Measurements from ENCODE around the gene OCSTAMP. TPM values are rescaled to one million over a fixed set of nuclear protein-coding genes. Genes with fewer than 3 reads are reported as not detected.
A peak's percentile ranks its signal among the peaks of the same experiment; 100 is the strongest.

The OCSTAMP gene
- polyA plus RNA-seq, 1 donor (not counting 4 experiments of a cell fraction or from before 2014, with no cell fraction given): not detected

- H3K4me3 ChIP-seq (ENCODE audit: control insufficient read depth in 2 of 3, extremely low read depth in 1 of 3, insufficient read depth in 2 of 3, low read depth in 1 of 3, low read length in 3 of 3): no peak overlapping the region
- H3K9me1 ChIP-seq (ENCODE audit: control insufficient read depth, extremely low read depth, insufficient read depth, low read length): no peaks in the 10 kb centered on the region
- FAIRE-seq: no peak
- no peaks in the 10 kb centered on the region for H3K4me1 ChIP-seq (ENCODE audit: control insufficient read depth, extremely low read depth, insufficient read depth, low read length)
- H3K4me2 ChIP-seq (ENCODE audit: control insufficient read depth, extremely low read depth, insufficient read depth, low read depth, low read length): no peak overlapping the region
- DNase-seq (ENCODE audit: low read depth, low spot score): no peak
- no peak overlapping the region for H3K9ac ChIP-seq (ENCODE audit: control insufficient read depth, extremely low read depth, insufficient read depth, low read length)
- TF ChIP-seq EZH2 (IDR thresholded peaks at IDR 0.05; ENCODE audit: low read length): no peak
- TF ChIP-seq CTCF (optimal IDR thresholded peaks at IDR 0.05 in 1 of 3, IDR thresholded peaks at IDR 0.05 in 1 of 3, conservative IDR thresholded peaks at IDR 0.05 in 1 of 3; ENCODE audit: extremely low read depth in 1 of 3, insufficient read depth in 2 of 3, low read length in 3 of 3): no peak
- H4K20me1 ChIP-seq (ENCODE audit: control insufficient read depth, extremely low read depth, insufficient read depth, low read length): no peaks in the 10 kb centered on the region
- H3K36me3 ChIP-seq (ENCODE audit: control insufficient read depth in 2 of 2, extremely low read depth in 1 of 2, insufficient read depth in 2 of 2, low read length in 2 of 2): no peaks in the 10 kb centered on the region
- H3K9me3 ChIP-seq (ENCODE audit: control insufficient read depth, low read depth, low read length): no peaks in the 10 kb centered on the region
- H3K27ac ChIP-seq (ENCODE audit: control insufficient read depth, insufficient read depth, low read length): no peak overlapping the region
- no peak overlapping the region for H2AFZ ChIP-seq (ENCODE audit: control insufficient read depth, low read length)
- dilution Hi-C loops (cut with MboI; ENCODE audit: extremely low pct_ligation_motif_present, low sequenced_read_pairs): no loop called here
- H3K79me2 ChIP-seq (ENCODE audit: control insufficient read depth, insufficient read depth, low read length): no peaks in the 10 kb centered on the region
- no peaks in the 10 kb centered on the region for H3K27me3 ChIP-seq (ENCODE audit: control insufficient read depth, extremely low read depth, insufficient read depth, low read length)
Observed at GRCh38 chr20:46563860-46564221, 13.4 kb upstream of the OCSTAMP start.

- Histone ChIP-seq H3K9ac (ENCODE audit: control insufficient read depth, extremely low read depth, insufficient read depth, low read length) (no peak overlapping the region), H3K4me1 (ENCODE audit: control insufficient read depth, extremely low read depth, insufficient read depth, low read length) (no peaks in the 10 kb centered on the region), H3K9me1 (ENCODE audit: control insufficient read depth, extremely low read depth, insufficient read depth, low read length) (no peaks in the 10 kb centered on the region), H2AFZ (ENCODE audit: control insufficient read depth, low read length) (peak overlapping the region; percentile 75), H3K4me2 (ENCODE audit: control insufficient read depth, extremely low read depth, insufficient read depth, low read depth, low read length) (peak overlapping the region; percentile 62), H3K9me3 (ENCODE audit: control insufficient read depth, low read depth, low read length) (no peaks in the 10 kb centered on the region), H4K20me1 (ENCODE audit: control insufficient read depth, extremely low read depth, insufficient read depth, low read length) (no peaks in the 10 kb centered on the region), H3K4me3 (ENCODE audit: control insufficient read depth in 2 of 3, extremely low read depth in 1 of 3, insufficient read depth in 2 of 3, low read depth in 1 of 3, low read length in 3 of 3) (no peak overlapping the region), H3K27me3 (ENCODE audit: control insufficient read depth, extremely low read depth, insufficient read depth, low read length) (no peaks in the 10 kb centered on the region), H3K79me2 (ENCODE audit: control insufficient read depth, insufficient read depth, low read length) (no peaks in the 10 kb centered on the region), H3K27ac (ENCODE audit: control insufficient read depth, insufficient read depth, low read length) (no peak overlapping the region), H3K36me3 (ENCODE audit: control insufficient read depth in 2 of 2, extremely low read depth in 1 of 2, insufficient read depth in 2 of 2, low read length in 2 of 2) (no peaks in the 10 kb centered on the region)
- TF ChIP-seq EZH2 (IDR thresholded peaks at IDR 0.05; ENCODE audit: low read length): no peak
- no peak for TF ChIP-seq CTCF (optimal IDR thresholded peaks at IDR 0.05 in 1 of 3, IDR thresholded peaks at IDR 0.05 in 1 of 3, conservative IDR thresholded peaks at IDR 0.05 in 1 of 3; ENCODE audit: extremely low read depth in 1 of 3, insufficient read depth in 2 of 3, low read length in 3 of 3)
- FAIRE-seq (no peak), DNase-seq (ENCODE audit: low read depth, low spot score) (no peak)
- dilution Hi-C loops (cut with MboI; ENCODE audit: extremely low pct_ligation_motif_present, low sequenced_read_pairs): no loop called here
Observed at GRCh38 chr20:46563170-46563859, 12.9 kb upstream of the OCSTAMP start.

All from keratinocyte (primary cell).